ENCODE data around the gene GYPB.
"Not testable (repeated sequence)": the region's sequence is repeated elsewhere in the genome, so short reads cannot be mapped to it uniquely, and the experiment has no call there.

- TF ChIP-seq POLR2AphosphoS5 (IDR thresholded peaks at IDR 0.05; ENCODE audit: insufficient read depth, low read depth, low read length); POLR2A (IDR thresholded peaks at IDR 0.05; ENCODE audit: low read depth, low read length); EZH2 (IDR thresholded peaks at IDR 0.05; ENCODE audit: borderline replicate concordance, low read depth, low read length, severe bottlenecking); JUN (IDR thresholded peaks at IDR 0.05; ENCODE audit: borderline replicate concordance, insufficient read depth, insufficient read length, low read depth): not testable (repeated sequence)
Measured at GRCh38 chr4:143955306-143955705, 63.9 kb downstream of the GYPB start.
